Measurements from ENCODE around the gene CTDSPL.

- TF ChIP-seq CTCF (IDR thresholded peaks at IDR 0.05) (no peak), MXI1 (IDR thresholded peaks at IDR 0.05; ENCODE audit: low read depth, low read length) (no peak), GATA2 (CRISPR knock-in tag; IDR thresholded peaks at IDR 0.05) (no peak), NRF1 (IDR thresholded peaks at IDR 0.05; ENCODE audit: low read depth, low read length) (no peak), GABPA (IDR thresholded peaks at IDR 0.05; ENCODE audit: low read depth) (no peak)
Measured at GRCh38 chr3:37910671-37911400, 49.2 kb downstream of the CTDSPL start.

Measured in SK-N-SH (cell line).